GM23338 (cell line): ENCODE measurements around the gene DEFB115. TPM values are rescaled to one million over a fixed set of nuclear protein-coding genes. Genes with fewer than 3 reads are reported as not detected.

Experiments
- ATAC-seq: fragments of 200-7000 bp; cut with Tn5 transposase; 3 replicates; pipeline ENCODE4 v1.9.1; 2020
- DNase-seq: peaks from one replicate; pipeline ENCODE4 v3.0.0-alpha.2; 2015; ENCODE audit warnings: low spot score
- H2AFZ ChIP-seq: fragments of 200-600 bp; sonication (generic); 2 replicates; pipeline ENCODE4 v1.8.0; 2016; ENCODE audit warnings: antibody characterized with exemption, mild to moderate bottlenecking, moderate library complexity
- H3F3A ChIP-seq: fragments of 200-600 bp; sonication (generic); replicated peaks from 2 replicates; pipeline ENCODE4 v1.8.0; 2017; ENCODE audit warnings: antibody characterized with exemption, mixed run types, low read depth
- H3K27ac ChIP-seq: fragments of 200-600 bp; sonication (generic); 2 replicates; pipeline ENCODE4 v1.6.1; 2016; ENCODE audit warnings: low read depth
- H3K27me3 ChIP-seq: fragments of 200-600 bp; sonication (generic); 2 replicates; pipeline ENCODE4 v1.8.0; 2016; ENCODE audit warnings: mild to moderate bottlenecking, mixed run types, moderate library complexity; ENCODE audit not compliant: insufficient read depth
- H3K36me3 ChIP-seq: fragments of 200-600 bp; sonication (generic); 2 replicates; pipeline ENCODE4 v1.8.0; 2016; ENCODE audit warnings: mild to moderate bottlenecking; ENCODE audit not compliant: insufficient read depth
- H3K4me1 ChIP-seq: fragments of 200-600 bp; sonication (generic); 2 replicates; pipeline ENCODE4 v1.8.0; 2016; ENCODE audit warnings: mild to moderate bottlenecking, moderate library complexity; ENCODE audit not compliant: insufficient read depth
- H3K4me2 ChIP-seq: fragments of 200-600 bp; sonication (generic); 2 replicates; pipeline ENCODE4 v1.7.1; 2017; ENCODE audit warnings: mixed run types
- H3K4me3 ChIP-seq: fragments of 200-600 bp; sonication (generic); 2 replicates; pipeline ENCODE4 v1.6.1; 2016; ENCODE audit warnings: mixed run types
- H3K79me2 ChIP-seq: fragments of 200-600 bp; sonication (generic); replicated peaks from 2 replicates; pipeline ENCODE4 v1.8.0; 2017; ENCODE audit warnings: mild to moderate bottlenecking; ENCODE audit not compliant: insufficient read depth
- H3K9me2 ChIP-seq: fragments of 200-600 bp; sonication (generic); 2 replicates; pipeline ENCODE4 v1.8.0; 2017; ENCODE audit not compliant: insufficient read depth
- H4K20me1 ChIP-seq: fragments of 200-600 bp; sonication (generic); replicated peaks from 2 replicates; pipeline ENCODE4 v1.8.0; 2017; ENCODE audit warnings: mild to moderate bottlenecking; ENCODE audit not compliant: insufficient read depth
- H3K27ac Mint-ChIP-seq: 2 replicates; pipeline ENCODE4 v1.8.0; 2020; ENCODE audit warnings: inconsistent platforms, mild to moderate bottlenecking, moderate library complexity, mixed read lengths
- H3K27me3 Mint-ChIP-seq: 3 replicates; pipeline ENCODE4 v1.8.0; 2022; ENCODE audit warnings: low read depth, mild to moderate bottlenecking, moderate library complexity, mixed read lengths, inconsistent platforms; ENCODE audit not compliant: insufficient read depth, poor library complexity
- H3K36me3 Mint-ChIP-seq: 3 replicates; pipeline ENCODE4 v1.8.0; 2021; ENCODE audit warnings: low read depth, mild to moderate bottlenecking, inconsistent platforms, moderate library complexity, mixed read lengths
- H3K4me1 Mint-ChIP-seq: 3 replicates; pipeline ENCODE4 v1.8.0; 2020; ENCODE audit warnings: mild to moderate bottlenecking, inconsistent platforms, mixed read lengths
- H3K4me3 Mint-ChIP-seq: 3 replicates; pipeline ENCODE4 v1.8.0; 2021; ENCODE audit warnings: moderate library complexity, mild to moderate bottlenecking, inconsistent platforms, mixed read lengths
- H3K9me3 Mint-ChIP-seq: 3 replicates; pipeline ENCODE4 v1.8.0; 2020; ENCODE audit warnings: moderate library complexity, mild to moderate bottlenecking, inconsistent platforms, mixed read lengths
- CREB1 ChIP-seq: fragments of 250-450 bp; sonication (Bioruptor Pico); IDR thresholded peaks from 2 replicates; pipeline ENCODE4 v1.5.0; 2020; ENCODE audit warnings: low read depth, mild to moderate bottlenecking, moderate library complexity
- ETS1 ChIP-seq: IDR thresholded peaks from 2 replicates; pipeline ENCODE4 v1.6.1; 2016; ENCODE audit warnings: antibody characterized with exemption
- EZH2 ChIP-seq: fragments of 200-600 bp; sonication (generic); IDR thresholded peaks from one replicate; pipeline ENCODE4 v1.8.0; 2017; ENCODE audit warnings: antibody characterized with exemption, mild to moderate bottlenecking, low read depth; ENCODE audit not compliant: unreplicated experiment
- EZH2phosphoT487 ChIP-seq: fragments of 200-600 bp; sonication (generic); IDR thresholded peaks from one replicate; pipeline ENCODE4 v1.8.1; 2018; ENCODE audit warnings: antibody characterized with exemption; ENCODE audit not compliant: unreplicated experiment
- NANOG ChIP-seq: IDR thresholded peaks from 2 replicates; pipeline ENCODE4 v1.6.1; 2016; ENCODE audit warnings: antibody characterized with exemption, borderline replicate concordance
- POLR2AphosphoS5 ChIP-seq: IDR thresholded peaks from 2 replicates; pipeline ENCODE4 v1.6.1; 2016; ENCODE audit warnings: antibody characterized with exemption, low read depth
- REST ChIP-seq: IDR thresholded peaks from one replicate; pipeline ENCODE4 v1.6.1; 2018; ENCODE audit warnings: antibody characterized with exemption; ENCODE audit not compliant: unreplicated experiment
- STAT1 ChIP-seq: IDR thresholded peaks from one replicate; pipeline ENCODE4 v1.6.1; 2016; ENCODE audit warnings: antibody characterized with exemption; ENCODE audit not compliant: unreplicated experiment
- ZNF114 ChIP-seq: fragments of 250-450 bp; sonication (Bioruptor Pico); IDR thresholded peaks from 2 replicates; pipeline ENCODE4 v1.5.0; 2020; ENCODE audit warnings: mild to moderate bottlenecking, moderate library complexity
- long read RNA-seq: library from polyadenylated mRNA; unstranded; transcript quantifications from one replicate; pipeline ENCODE4 v2.0.0, GENCODE V29; 2020; ENCODE audit not compliant: unreplicated experiment
- polyA plus RNA-seq: library from polyadenylated mRNA; unstranded; fragments of >200 nt; fragmentation: Nextera tagmentation; extraction: Ambion mirVana; gene quantifications from 2 replicates; pipeline ENCODE4 v1.2.1, GENCODE V29; 2016
- total RNA-seq: library from RNA; depleted of rRNA; stranded (reverse); fragments of >200 nt; shearing (Covaris generic); gene quantifications from 2 replicates; pipeline ENCODE4 v1.2.3, GENCODE V29; 2014; rRNA removed
- TF ChIP-seq, protein P1 (sequence below): fragments of 250-450 bp; sonication (Bioruptor Pico); IDR thresholded peaks from 2 replicates; pipeline ENCODE4 v1.5.0; 2020; ENCODE audit warnings: mild to moderate bottlenecking, moderate library complexity
- TF ChIP-seq, protein P2 (sequence below), 2 experiments: fragments of 200-600 bp in 1 of 2; sonication (generic) in 1 of 2; conservative IDR thresholded peaks; 2 replicates each; pipeline versions ENCODE4 v1.5.1 to v1.6.1; 2016 to 2017; ENCODE audit warnings: antibody characterized with exemption in 2 of 2, low read depth in 2 of 2, mild to moderate bottlenecking in 2 of 2, moderate library complexity in 1 of 2

Gene DEFB115
- total RNA-seq: not detected in 2 replicates
- 1.1 and 1.6 TPM in 2 replicates for polyA plus RNA-seq
- long read RNA-seq: 0 reads

- Mint-ChIP-seq H3K36me3 (peaks cover 30% of the 10 kb centered on the region), H3K4me1 (no peaks in the 10 kb centered on the region), H3K4me3 (no peak within 1 kb of the TSS), H3K27me3 (peaks cover 2% of the 10 kb centered on the region), H3K9me3 (peaks cover 98% of the 10 kb centered on the region), H3K27ac (no peak within 1 kb of the TSS)
- no peak within 1 kb of the TSS for H3K4me3 ChIP-seq
- no peaks in the 10 kb centered on the region for H3K79me2 ChIP-seq
- no peaks in the 10 kb centered on the region for H3K4me1 ChIP-seq
- H4K20me1 ChIP-seq: no peaks in the 10 kb centered on the region
- DNase-seq (no peak), ATAC-seq (no peak)
- H3K9me2 ChIP-seq: no peaks in the 10 kb centered on the region
- no peak within 1 kb of the TSS for H3K4me2 ChIP-seq
- 0 out of 2 replicates have a peak, but pooled peaks cover 4% of the 10 kb centered on the region for H3F3A ChIP-seq
- peaks cover 56% of the 10 kb centered on the region for H3K36me3 ChIP-seq
- H3K27ac ChIP-seq: no peak within 1 kb of the TSS
- no peaks in the 10 kb centered on the region for H3K27me3 ChIP-seq
- TF ChIP-seq ZNF114 (CRISPR knock-in tag): no peak
- no peak for TF ChIP-seq ETS1
- no peak for TF ChIP-seq EZH2
- no peak for TF ChIP-seq CREB1
- TF ChIP-seq STAT1: no peak
- TF ChIP-seq POLR2AphosphoS5: no peak
- no peak for TF ChIP-seq NANOG
- TF ChIP-seq, protein P1, sequence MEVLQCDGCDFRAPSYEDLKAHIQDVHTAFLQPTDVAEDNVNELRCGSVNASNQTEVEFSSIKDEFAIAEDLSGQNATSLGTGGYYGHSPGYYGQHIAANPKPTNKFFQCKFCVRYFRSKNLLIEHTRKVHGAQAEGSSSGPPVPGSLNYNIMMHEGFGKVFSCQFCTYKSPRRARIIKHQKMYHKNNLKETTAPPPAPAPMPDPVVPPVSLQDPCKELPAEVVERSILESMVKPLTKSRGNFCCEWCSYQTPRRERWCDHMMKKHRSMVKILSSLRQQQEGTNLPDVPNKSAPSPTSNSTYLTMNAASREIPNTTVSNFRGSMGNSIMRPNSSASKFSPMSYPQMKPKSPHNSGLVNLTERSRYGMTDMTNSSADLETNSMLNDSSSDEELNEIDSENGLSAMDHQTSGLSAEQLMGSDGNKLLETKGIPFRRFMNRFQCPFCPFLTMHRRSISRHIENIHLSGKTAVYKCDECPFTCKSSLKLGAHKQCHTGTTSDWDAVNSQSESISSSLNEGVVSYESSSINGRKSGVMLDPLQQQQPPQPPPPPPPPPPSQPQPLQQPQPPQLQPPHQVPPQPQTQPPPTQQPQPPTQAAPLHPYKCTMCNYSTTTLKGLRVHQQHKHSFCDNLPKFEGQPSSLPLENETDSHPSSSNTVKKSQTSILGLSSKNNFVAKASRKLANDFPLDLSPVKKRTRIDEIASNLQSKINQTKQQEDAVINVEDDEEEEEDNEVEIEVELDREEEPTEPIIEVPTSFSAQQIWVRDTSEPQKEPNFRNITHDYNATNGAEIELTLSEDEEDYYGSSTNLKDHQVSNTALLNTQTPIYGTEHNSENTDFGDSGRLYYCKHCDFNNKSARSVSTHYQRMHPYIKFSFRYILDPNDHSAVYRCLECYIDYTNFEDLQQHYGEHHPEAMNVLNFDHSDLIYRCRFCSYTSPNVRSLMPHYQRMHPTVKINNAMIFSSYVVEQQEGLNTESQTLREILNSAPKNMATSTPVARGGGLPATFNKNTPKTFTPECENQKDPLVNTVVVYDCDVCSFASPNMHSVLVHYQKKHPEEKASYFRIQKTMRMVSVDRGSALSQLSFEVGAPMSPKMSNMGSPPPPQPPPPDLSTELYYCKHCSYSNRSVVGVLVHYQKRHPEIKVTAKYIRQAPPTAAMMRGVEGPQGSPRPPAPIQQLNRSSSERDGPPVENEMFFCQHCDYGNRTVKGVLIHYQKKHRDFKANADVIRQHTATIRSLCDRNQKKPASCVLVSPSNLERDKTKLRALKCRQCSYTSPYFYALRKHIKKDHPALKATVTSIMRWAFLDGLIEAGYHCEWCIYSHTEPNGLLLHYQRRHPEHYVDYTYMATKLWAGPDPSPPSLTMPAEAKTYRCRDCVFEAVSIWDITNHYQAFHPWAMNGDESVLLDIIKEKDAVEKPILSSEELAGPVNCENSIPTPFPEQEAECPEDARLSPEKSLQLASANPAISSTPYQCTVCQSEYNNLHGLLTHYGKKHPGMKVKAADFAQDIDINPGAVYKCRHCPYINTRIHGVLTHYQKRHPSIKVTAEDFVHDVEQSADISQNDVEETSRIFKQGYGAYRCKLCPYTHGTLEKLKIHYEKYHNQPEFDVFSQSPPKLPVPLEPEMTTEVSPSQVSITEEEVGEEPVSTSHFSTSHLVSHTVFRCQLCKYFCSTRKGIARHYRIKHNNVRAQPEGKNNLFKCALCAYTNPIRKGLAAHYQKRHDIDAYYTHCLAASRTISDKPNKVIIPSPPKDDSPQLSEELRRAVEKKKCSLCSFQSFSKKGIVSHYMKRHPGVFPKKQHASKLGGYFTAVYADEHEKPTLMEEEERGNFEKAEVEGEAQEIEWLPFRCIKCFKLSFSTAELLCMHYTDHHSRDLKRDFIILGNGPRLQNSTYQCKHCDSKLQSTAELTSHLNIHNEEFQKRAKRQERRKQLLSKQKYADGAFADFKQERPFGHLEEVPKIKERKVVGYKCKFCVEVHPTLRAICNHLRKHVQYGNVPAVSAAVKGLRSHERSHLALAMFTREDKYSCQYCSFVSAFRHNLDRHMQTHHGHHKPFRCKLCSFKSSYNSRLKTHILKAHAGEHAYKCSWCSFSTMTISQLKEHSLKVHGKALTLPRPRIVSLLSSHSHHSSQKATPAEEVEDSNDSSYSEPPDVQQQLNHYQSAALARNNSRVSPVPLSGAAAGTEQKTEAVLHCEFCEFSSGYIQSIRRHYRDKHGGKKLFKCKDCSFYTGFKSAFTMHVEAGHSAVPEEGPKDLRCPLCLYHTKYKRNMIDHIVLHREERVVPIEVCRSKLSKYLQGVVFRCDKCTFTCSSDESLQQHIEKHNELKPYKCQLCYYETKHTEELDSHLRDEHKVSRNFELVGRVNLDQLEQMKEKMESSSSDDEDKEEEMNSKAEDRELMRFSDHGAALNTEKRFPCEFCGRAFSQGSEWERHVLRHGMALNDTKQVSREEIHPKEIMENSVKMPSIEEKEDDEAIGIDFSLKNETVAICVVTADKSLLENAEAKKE (CRISPR knock-in tag): no peak
- TF ChIP-seq, protein P2, sequence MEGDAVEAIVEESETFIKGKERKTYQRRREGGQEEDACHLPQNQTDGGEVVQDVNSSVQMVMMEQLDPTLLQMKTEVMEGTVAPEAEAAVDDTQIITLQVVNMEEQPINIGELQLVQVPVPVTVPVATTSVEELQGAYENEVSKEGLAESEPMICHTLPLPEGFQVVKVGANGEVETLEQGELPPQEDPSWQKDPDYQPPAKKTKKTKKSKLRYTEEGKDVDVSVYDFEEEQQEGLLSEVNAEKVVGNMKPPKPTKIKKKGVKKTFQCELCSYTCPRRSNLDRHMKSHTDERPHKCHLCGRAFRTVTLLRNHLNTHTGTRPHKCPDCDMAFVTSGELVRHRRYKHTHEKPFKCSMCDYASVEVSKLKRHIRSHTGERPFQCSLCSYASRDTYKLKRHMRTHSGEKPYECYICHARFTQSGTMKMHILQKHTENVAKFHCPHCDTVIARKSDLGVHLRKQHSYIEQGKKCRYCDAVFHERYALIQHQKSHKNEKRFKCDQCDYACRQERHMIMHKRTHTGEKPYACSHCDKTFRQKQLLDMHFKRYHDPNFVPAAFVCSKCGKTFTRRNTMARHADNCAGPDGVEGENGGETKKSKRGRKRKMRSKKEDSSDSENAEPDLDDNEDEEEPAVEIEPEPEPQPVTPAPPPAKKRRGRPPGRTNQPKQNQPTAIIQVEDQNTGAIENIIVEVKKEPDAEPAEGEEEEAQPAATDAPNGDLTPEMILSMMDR (conservative IDR thresholded peaks at IDR 0.05; ENCODE audit: low read depth in 2 of 2): no peak
- no peak for TF ChIP-seq EZH2phosphoT487
- TF ChIP-seq REST: no peak
- H2AFZ ChIP-seq: no peak within 1 kb of the TSS
Measured at GRCh38 chr20:31257364-31257763, at the start of gene DEFB115. TSS of gene DEFB115 (plus strand) at chr20:31257664. CDS start at chr20:31257664, 0 bp downstream.
